NCI-H69 (cell line): ENCODE measurements around the gene SLC36A3.
"Not testable (repeated sequence)": the region's sequence is repeated elsewhere in the genome, so short reads cannot be mapped to it uniquely, and the experiment has no call there.

ENCODE experiments used
- DNase-seq: peaks from one replicate; lab custom pipeline; 2025; lab: John Stamatoyannopoulos, UW

Gene SLC36A3

DNA sequence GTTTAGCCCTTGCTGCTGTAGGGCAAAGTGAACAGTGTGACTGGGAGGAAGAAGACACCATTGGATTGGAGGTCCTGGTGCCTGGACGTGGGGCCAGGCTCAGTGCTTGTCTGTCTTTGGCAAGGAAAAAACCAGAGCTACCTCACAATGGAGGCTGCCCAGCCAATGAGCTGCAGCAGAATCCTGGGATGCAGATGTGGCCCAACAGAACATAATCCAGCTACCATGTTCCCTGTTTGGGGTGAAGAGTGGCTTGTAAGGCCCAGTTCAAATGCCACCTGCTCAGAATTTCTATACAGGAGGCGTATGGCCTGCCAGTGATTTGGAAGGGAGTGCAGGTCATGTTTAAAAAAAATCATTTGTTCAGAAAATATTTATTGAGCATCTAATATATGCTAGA lies at the start of gene SLC36A3:
SLC36A3 (minus strand) TSS at position 101 of the 400 bp plus-strand sequence. CDS start 412 bp downstream, outside the sequence.
- DNase-seq: no peak

DNA sequence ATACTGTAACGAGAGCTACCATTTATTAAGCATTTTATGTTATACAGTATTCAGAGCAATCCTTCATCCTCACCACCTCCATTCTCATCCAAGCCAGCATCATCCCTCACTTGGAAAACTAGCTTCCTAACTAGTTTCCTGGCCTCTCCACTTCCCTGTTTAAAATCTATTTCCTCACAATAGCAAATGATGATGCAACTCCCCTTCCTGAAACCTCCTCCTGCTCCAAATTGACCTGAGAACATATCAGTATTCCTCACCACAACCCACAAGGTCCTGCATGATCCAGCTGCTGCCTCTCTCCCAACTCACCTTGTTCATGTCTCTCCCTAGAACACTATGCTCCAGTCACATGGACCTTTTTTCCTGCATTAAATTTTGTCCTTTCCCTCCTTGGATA lies 48.1 kb upstream of the SLC36A3 start:
- DNase-seq: no peak

DNA sequence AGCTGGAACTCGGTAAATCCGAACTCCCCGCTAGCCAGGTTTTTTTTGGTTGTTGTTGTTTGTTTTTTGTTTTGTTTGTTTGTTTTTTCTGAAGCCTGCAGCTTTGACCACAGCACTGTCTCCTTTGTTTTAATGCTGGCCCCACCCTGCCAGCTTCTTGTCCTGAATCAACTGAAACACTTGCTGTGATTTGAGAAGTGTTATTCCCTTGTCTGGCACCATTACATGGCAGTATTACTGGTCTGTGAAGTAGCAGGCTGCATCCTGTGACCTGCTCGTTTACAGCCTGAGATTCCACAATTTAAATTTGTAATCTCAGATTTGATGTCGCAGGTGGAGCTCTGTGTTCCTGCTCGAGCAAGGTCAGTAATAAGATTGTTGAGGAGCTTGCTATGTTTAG lies 45.2 kb upstream of the SLC36A3 start:
- DNase-seq: no peak

DNA sequence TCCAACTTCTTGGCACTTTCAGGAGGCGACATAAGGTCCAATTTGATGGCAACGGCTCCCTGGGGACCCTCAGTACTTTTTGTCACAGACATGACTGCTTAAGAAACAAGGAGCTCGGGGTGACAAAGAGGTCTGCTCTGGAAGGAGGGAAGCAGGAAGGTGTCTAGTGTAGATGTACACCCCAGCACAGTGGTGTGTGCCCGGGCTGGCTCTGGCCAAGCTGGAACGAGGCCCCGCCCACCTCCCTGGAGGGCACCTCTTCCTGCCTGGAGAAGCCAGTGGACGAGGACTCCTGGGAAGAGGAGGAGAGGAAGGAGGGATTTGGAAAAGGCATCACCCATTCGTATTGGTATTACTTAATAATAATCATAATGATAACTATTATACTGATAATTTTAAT lies 43.8 kb upstream of the SLC36A3 start, which contains the start of gene SLC36A2:
SLC36A2 (minus strand) TSS at position 191 of the 400 bp plus-strand sequence; CDS start at position 92, 99 bp downstream.
- no peak for DNase-seq

DNA sequence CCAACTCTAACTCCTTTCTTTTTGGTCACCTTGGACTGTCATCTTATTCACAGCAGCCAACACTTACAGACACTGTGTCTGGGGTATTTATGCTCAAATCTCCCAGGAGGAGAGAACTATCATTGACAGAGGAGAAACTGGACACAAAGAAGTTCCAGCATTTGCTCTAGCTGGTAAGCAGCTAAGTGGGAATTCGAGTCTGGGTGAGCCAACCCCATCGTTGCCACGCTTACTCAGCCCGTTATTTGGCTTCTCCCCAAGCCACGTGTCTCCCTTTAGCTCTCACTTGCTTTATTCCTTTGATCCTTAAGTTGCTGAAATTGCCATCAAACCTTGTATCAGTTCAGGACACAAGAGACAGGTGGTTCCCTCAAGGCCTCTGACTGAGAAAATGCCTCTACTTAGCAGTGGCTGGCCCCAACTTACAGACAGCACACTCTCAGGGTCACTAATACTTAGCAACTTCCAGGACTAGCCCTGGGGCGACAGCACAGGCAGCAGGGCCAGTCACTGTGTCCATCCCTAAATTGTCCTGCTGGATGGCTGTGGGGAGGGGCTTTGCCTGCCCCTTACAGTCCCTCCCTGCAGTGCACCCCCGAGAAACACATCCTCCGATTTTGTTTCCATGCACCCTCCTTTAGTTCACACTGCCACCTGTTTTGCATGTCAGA lies 42.4 kb upstream of the SLC36A3 start:
- no peak for DNase-seq

DNA sequence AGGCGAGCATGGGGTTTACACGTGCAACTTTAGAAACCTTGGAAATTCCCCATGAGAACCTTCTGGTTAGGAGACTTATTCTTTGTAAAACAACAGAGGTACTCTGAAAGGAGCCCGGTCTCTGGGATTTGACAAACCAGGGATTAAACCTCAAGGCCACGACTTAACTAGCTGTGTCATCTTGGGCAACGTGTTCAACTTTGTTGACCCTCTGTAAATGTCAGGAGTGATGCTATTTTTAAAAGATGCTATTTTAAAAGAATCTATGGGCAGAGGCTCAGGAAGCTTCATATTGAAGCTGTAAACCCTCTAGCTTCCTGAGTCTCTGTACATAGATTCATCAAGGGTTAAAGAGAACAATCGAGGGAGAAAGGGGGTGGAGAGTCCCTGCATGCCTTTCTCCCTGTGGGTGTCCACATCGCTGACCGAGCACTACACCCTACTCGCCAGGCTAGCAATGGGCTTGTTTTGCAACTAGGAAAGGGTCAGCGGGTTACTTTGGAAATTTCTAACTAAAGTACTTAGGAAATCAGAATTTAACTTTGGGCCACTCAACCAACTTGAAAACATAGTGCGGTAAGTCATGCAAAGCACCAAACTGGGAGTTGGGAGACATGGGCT lies 41.7 kb upstream of the SLC36A3 start:
- no peak for DNase-seq

DNA sequence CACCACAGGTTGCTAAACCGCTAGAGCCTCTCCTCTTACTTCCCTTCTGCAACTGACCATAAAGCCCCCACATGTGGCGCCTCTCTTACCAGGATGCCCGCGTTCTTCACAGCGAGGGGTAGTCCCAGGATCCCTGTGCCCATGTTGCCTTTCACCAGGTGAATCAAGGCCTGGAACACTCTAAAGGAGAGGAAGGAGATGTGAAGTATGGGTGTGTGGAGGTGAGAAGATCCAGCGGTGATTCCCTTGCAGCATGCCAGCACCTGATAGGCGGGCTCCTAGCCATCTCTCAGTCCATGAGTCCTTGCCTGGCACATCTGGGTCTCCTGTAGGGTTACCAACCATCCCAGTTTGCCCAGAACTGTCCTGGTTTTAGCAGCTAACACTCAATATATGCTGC lies 40.5 kb upstream of the SLC36A3 start:
- DNase-seq: no peak

DNA sequence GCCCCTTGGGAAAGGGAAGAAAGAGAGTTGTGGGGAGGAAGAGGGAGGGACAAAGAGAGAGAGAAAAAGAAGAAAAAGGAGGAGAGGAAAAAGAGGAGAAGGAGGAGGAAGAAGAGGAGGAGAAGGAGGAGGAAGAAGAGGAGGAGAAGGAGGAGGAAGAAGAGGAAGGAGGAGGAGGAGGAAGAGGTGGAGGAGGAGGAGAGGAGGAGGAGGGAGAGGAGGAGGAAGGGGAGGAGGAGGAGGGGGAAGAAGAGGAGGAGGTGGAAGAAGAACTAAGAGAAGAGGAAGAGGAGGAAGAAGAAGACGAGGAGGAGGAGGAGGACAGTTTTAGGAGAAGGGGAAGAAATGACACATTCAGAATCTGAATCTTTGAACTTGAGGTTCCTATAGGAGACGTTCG lies 36.4 kb upstream of the SLC36A3 start:
- no peak for DNase-seq

DNA sequence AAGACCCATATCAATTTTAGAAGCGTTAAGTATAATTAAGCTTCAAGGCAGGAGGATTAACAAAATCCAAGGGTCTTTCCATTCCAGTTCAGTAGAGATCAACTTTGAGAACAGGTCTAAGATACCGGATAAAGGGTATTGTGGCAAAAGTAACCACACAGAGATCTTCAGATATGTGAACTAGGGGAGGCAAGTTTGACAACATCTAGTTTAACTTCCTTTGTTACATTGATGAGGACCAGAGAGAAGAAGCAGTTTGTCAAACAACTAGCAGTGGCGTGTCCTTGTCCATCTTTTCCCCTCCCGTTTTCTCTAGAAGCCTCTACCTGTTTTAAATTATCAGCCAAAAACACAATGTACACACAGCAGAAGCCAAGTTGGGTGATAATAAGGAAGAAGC lies 35.2 kb upstream of the SLC36A3 start:
- DNase-seq: no peak

DNA sequence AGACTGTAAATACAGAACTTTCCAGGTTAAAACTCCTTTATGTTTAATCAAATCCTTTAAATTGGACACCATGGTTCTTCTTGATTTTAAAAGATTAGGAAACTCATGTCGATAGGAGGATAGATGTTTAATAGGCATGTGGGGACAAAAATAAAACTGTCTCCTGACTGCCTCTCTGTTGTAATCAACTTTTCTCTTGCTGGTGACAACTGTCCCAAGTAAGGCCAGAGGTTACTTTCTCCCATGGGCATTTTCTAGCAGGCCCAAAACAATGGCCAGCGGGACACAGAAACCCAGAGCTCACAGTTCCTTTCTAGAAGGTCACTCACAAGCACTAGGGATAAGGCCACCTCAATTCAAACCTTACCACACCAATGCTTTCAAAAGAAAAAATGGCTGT lies 29.3 kb upstream of the SLC36A3 start:
- DNase-seq: no peak

DNA sequence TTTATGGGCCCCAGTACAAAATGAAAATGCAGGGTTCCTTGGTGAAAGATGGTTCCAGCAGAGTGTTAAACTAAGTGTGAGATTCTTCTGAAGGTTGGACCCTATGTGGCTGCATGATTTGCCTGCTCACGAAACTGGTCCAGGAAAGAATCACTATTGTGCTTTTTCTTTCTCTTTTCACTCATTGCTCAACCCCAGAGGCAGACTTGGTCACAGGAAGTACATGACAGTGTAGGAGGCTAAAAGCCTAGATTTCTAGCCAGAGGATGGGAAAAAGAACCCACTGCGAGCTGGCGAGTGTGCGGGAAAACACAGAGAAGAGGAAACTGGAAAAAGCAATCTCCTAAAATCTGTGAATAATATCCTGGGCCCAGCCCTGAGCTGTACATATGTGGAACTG lies 25.2 kb upstream of the SLC36A3 start:
- no peak for DNase-seq

DNA sequence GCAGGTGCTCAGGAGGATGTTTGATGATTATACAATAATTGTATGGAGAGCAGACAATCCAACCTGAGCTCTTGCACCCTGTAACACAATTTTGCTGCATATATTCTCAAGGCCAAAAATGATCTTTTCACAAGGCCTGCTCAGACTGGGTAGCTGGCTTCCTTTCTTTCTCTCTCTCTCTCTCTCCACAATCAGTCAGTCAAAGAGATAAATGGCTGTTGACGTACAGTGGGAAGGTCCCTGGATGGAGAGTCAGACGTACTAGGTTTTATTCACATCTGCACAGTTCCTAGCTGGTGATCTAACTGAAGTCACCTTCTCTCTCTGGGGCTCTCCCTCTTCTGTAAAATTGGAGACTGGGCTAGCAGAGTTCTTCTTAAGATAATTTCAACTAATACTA lies 24.0 kb upstream of the SLC36A3 start:
- DNase-seq: no peak

DNA sequence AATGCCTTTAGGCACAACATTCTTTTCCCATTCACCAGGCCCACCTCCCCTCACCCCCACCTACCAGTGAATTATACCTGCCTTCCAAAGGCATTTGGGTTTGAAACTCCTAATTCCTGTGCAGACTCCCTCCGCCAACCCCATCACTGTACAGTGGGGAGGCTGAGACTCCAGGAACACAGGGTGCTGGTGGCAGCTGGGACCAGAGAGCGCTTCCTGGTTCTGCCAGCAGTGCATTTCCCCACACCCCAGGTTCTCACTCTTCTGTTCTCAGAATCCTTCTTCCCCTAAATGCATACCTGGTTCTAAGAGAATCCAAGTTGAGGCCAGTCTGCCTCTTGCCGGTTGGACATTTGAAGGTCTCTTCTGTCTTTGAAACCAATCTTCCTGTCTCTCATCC lies 22.7 kb upstream of the SLC36A3 start:
- no peak for DNase-seq

DNA sequence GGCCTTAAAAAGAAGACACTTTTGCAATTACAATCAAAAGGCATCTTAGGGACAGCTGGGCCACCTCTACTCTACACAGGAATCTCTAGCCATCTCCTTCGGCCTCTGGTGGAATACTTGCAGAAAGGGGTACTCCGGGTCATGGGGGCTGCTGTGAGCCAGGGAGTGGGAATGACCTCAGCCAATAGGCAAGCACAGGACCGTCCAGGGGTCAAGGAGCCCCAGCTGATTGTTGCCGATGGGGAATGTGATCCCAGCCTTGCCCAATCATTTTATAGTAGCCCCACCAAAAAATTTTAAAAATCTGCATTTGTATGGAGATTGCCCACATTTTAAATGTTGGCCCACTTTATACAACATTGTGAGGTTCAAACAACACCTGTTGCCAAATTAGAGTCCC lies 16.9 kb upstream of the SLC36A3 start:
- no peak for DNase-seq

DNA sequence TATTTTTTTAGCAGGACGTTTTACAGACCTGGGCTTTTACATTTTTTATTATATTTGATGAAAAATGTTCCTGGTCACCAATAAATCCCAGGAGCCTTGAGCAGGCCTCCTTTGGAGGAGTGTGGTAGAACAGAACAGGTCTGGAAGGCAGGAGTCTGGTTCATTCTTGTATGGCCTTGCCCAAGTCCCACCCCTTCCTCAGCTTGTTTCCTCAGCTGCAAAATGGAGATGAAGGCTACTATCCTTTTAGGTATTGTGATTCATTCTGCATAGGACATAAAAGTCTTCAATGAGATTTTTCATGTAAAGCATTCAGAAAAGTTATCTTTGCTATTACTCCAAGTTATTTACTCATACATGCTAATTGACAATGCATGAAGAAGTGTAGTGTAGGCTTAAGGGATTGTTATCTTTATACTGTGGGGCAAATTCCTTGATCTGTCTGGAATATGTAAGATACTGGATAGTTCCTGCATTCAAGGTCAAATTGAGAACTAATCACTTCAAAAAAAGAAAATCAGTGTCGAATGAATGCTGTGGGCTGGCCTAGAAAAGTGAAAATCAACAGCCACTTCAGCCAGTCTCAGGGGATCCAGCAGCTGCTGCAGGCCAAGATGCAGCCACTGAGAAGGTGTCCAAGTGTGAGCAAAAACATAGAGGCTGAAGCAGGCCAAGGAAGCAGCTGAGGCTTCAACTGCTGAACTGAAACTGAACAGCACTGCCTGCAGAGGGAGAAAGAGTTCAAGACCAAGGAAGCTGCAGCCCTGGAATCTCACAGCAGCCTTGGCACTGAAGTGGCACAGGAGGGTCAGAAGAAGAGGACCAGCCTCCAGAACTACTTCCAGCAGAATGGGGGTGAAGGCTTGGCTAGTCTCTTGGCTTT lies 15.5 kb upstream of the SLC36A3 start:
- peak; percentile 4 for DNase-seq

DNA sequence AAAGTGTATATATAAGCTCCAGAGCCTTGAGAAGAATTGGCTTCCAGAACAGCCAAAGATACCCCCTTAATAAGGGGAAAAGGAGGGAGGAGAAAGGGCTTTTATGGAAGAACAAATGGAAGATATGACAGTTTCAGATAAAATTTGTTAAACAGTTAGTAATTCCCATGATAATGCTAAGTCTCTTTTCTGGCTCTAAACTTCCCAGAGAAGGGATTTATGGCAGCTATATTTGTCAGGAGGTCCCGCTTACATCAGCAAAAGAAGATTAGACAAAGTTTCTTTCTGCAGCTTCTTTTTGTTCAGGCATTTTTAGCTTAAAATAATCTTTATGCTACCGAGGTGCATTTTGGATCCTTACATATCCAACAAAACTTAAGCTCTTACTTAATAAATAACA lies 14.3 kb upstream of the SLC36A3 start:
- no peak for DNase-seq

DNA sequence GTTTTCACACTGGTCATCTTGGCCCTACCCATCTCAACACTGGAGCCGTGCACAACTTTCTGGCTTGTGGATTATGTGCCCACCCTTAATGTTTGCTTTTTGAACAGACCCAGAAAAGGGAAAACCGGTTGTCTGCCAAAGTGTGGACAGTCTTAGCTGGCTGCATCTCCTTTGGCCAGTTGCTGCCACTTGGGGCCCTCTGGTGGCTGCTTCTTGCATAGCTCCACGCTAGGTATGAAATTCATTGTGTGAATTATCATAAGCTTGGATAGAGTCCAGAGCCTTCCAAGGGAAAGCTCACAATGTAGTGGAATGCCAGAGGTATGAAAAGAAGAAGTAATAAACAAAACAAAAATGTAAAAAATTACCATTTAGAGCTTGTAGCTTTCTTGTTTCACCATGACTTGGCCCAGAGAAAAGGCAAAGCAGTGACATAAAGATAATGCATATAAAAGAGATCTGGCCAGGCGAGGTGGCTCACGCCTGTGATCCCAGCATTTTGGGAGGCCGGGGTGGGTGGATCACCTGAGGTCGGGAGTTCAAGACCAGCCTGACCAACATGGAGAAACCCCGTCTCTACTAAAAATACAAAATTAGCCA lies 12.5 kb upstream of the SLC36A3 start:
- peak; percentile 52 for DNase-seq

DNA sequence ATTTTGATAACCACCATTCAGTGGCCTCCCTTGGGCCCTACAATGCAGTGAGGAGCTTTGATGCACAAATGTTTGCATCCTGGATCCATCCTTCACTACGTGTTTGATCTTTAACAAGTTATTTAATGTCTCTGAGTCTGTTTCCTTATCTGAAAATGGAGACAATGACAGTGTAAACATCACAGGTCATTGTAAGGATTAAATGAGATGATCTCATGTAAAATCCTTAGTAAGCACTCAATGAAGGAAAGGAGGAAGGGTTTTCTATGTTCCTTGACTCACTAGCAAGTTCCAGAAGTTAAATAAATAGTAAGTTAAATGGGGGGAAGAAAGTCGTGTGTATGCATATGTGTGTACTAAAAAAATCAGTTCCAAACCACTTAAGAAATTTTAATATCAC lies 9.8 kb upstream of the SLC36A3 start:
- DNase-seq: no peak

DNA sequence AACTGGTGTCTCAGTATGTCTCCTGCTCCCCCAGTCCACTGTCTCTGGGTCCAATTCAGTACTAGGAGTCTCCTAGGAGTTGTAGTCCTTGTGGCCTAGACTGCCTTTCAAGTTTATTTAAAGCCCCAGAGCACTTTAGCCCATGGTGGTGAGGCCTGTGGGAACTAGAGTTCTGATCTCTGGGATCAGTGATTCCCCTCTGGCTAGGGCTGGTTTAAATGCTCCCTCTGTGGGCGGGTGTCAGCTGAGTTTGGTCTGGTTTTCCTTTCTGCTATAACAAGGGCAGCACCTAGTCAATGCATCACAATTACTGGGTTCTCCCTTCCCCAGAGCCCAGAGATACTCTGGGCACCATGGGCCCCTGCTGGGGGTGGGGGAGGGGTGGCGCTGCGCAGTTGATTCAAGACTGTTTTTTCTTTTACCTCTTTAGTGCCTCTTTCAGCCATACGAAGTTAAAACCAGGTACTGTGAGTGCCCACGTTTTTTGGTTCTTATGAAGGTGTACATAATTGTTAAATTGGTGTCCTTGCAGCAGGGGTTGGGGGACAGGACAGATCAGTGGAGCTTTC lies 9.3 kb upstream of the SLC36A3 start:
- DNase-seq: no peak

DNA sequence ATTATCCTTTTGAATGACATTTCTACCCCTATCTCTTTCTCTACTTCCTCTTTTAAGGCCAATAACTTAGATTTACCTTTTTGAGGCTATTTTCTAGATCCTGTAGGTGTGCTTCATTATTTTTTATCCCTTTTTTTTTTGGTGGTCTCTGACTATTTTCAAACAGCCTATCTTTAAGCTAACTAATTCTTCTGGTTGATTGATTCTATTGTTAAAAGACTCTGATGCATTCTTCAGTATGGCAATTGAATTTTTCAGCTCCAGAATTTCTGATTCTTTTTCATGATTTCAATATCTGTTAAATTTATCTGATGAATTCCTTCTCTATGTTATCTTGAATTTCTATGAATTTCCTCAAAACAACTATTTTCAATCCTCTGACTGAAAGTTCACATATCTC lies 7.4 kb upstream of the SLC36A3 start:
- no peak for DNase-seq

DNA sequence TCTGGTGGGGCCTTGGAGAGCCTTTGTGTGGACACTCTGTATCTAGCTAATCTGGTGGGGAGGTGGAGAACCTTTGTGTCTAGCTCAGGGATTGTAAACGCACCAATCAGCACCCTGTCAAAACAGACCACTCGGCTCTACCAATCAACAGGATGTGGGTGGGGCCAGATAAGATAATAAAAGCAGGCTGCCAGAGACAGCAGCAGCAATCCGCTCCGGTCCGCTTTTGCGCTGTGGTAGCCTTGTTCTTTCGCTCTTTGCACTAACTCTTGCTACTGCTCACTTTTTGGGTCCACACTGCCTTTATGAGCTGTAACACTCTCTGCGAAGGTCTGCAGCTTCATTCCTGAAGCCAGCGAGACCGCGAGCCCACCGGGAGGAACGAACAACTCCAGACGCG lies 6.3 kb upstream of the SLC36A3 start:
- DNase-seq: not testable (repeated sequence)

DNA sequence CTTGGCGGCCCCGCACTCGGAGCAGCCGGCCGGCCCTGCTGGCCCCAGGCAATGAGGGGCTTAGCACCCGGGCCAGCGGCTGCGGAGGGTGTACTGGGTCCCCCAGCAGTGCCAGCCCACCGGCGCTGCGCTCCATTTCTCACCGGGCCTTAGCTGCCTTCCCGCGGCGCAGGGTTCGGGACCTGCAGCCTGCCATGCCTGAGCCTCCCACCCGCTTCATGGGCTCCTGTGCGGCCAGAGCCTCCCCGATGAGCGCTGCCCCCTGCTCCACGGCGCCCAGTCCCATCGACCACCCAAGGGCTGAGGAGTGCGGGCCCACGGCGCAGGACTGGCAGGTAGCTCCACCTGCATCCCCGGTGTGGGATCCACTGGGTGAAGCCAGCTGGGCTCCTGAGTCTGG lies 5.7 kb upstream of the SLC36A3 start:
- not testable (repeated sequence) for DNase-seq
